ENCODE data around the gene EYA2. TPM values are rescaled to one million over a fixed set of nuclear protein-coding genes. Genes with fewer than 3 reads are reported as not detected.
A peak's percentile ranks its signal among the peaks of the same experiment; 100 is the strongest.

EYA2 gene
- total RNA-seq, 1 experiment from 2014 or later, result not detected

- no peak for TF ChIP-seq CTCF (IDR thresholded peaks at IDR 0.05; ENCODE audit: unreplicated experiment)
- POLR2A ChIA-PET, result interaction anchor here (0.9 kb wide), 1 partner anchor 14 kb away, joined by 3 read pairs; no protein-coding TSS in a partner anchor
- H3K27me3 Mint-ChIP-seq (ENCODE audit: insufficient read depth, unreplicated experiment), result no peaks in the 10 kb centered on the region
- BruUV-seq (replicated peaks), result no TSS peak
- no peak for DNase-seq (ENCODE audit: unreplicated experiment)
- no peak overlapping the region for H3K27ac Mint-ChIP-seq (ENCODE audit: low read depth, unreplicated experiment)
- no peaks in the 10 kb centered on the region for H3K4me1 Mint-ChIP-seq (ENCODE audit: insufficient read depth, unreplicated experiment)
- intact Hi-C loops (cut with micrococcal nuclease), result no loop called here
- H3K9me3 Mint-ChIP-seq (ENCODE audit: unreplicated experiment), result no peaks in the 10 kb centered on the region
- CTCF ChIA-PET, result interaction anchor here (0.7 to 1.4 kb wide), 2 partner anchors 16 to 376 kb away, joined by 3 read pairs; no protein-coding TSS in a partner anchor
- H3K4me3 Mint-ChIP-seq (ENCODE audit: unreplicated experiment), result no peak overlapping the region
- no peaks in the 10 kb centered on the region for H3K36me3 Mint-ChIP-seq (ENCODE audit: insufficient read depth, unreplicated experiment)
Observed at GRCh38 chr20:46937533-46938226, 43.0 kb downstream of the EYA2 start.

DNA sequence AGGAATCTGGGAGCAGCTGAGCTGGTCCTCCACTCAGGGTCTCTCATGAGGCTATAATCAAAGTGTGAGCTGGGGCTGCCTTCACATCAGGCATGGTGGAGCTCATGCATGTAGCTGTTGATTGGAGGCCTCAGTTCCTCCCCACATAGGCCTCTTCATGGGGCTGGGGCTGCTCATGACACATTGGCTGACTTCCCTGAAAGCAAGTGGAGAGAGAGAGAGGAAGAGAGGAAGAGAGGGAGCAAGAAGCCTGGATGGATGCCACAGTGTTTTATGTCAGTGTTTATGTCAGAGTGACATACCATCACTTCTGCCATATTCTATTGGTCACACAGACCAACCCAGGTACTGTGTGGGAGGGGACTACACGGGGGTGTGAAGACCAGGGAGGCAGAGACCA, 43.8 kb downstream of the EYA2 start:
- no peak for DNase-seq (ENCODE audit: unreplicated experiment)
- no peaks in the 10 kb centered on the region for H3K9me3 Mint-ChIP-seq (ENCODE audit: unreplicated experiment)
- H3K36me3 Mint-ChIP-seq (ENCODE audit: insufficient read depth, unreplicated experiment), result no peaks in the 10 kb centered on the region
- CTCF ChIA-PET, result interaction anchor here (1.4 kb wide), 1 partner anchor 15 kb away, joined by 3 read pairs; no protein-coding TSS in a partner anchor
- intact Hi-C loops (cut with micrococcal nuclease), result no loop called here
- no peak overlapping the region for H3K4me3 Mint-ChIP-seq (ENCODE audit: unreplicated experiment)
- no peak overlapping the region for H3K27ac Mint-ChIP-seq (ENCODE audit: low read depth, unreplicated experiment)
- POLR2A ChIA-PET, result no interaction called here
- BruUV-seq (replicated peaks), result no TSS peak
- no peaks in the 10 kb centered on the region for H3K27me3 Mint-ChIP-seq (ENCODE audit: insufficient read depth, unreplicated experiment)
- no peaks in the 10 kb centered on the region for H3K4me1 Mint-ChIP-seq (ENCODE audit: insufficient read depth, unreplicated experiment)
- TF ChIP-seq CTCF (IDR thresholded peaks at IDR 0.05; ENCODE audit: unreplicated experiment), result no peak

DNA sequence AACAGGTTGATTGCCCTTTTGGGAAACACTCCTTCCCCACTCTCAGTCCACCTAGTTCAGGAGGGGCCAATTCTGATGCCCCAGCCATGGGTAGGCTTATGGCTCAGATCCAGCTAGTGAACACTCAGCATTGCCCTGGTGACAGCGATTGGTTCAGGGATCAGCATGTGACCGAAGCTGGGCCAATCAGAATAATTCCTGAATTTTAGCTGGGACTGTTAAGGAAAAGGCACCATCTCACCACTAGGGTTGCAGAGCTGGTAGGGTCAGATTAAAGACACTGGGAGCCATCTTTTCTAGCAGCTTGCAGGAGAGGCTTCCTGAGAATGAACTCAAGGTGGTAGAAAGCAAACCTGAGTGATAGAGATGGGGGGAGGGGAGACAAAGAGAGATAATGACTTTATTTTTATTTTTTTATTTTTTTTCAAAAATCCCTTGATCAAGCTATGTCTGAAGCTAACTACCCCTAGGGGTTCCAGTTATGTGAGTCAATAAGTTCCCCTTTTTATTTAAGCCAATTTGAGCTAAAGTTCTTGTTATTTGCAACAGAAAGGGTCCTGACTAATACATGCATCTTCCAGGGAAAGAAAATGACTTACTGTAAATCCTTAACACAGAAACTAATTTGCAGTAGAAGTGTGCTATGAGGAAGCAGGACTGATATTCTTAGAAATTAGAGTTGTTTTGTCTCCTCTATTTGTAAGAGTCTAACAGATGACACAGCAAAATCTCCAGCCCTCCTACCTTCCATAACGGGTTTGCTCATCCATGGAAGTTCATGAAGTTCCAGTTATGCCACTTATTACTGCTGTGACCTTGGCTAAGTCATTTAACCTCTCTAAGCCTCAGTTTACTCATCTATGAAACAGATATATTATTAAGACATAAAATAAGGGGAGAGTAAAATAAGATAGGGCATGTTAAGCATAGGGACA, 44.7 kb downstream of the EYA2 start:
- Mint-ChIP-seq H3K27ac (ENCODE audit: low read depth, unreplicated experiment) (no peak overlapping the region), H3K36me3 (ENCODE audit: insufficient read depth, unreplicated experiment) (no peaks in the 10 kb centered on the region), H3K4me3 (ENCODE audit: unreplicated experiment) (no peak overlapping the region), H3K9me3 (ENCODE audit: unreplicated experiment) (no peaks in the 10 kb centered on the region), H3K4me1 (ENCODE audit: insufficient read depth, unreplicated experiment) (no peaks in the 10 kb centered on the region), H3K27me3 (ENCODE audit: insufficient read depth, unreplicated experiment) (no peaks in the 10 kb centered on the region)
- ChIA-PET CTCF (interaction anchor here (0.5 to 1.4 kb wide), 3 partner anchors 14 to 257 kb away, joined by 3 read pairs; no protein-coding TSS in a partner anchor), POLR2A (no interaction called here)
- TF ChIP-seq CTCF (IDR thresholded peaks at IDR 0.05; ENCODE audit: unreplicated experiment), result no peak
- peak; percentile 13 for DNase-seq (ENCODE audit: unreplicated experiment)
- no TSS peak for BruUV-seq (replicated peaks)
- intact Hi-C loops (cut with micrococcal nuclease), result no loop called here

- no peak for TF ChIP-seq CTCF (IDR thresholded peaks at IDR 0.05; ENCODE audit: unreplicated experiment)
- POLR2A ChIA-PET, result no interaction called here
- intact Hi-C loops (cut with micrococcal nuclease), result no loop called here
- no TSS peak for BruUV-seq (replicated peaks)
- CTCF ChIA-PET, result interaction anchor here (0.6 to 0.7 kb wide), 2 partner anchors 14 to 19 kb away, joined by 3 read pairs; no protein-coding TSS in a partner anchor
- no peak for DNase-seq (ENCODE audit: unreplicated experiment)
- H3K36me3 Mint-ChIP-seq (ENCODE audit: insufficient read depth, unreplicated experiment), result no peaks in the 10 kb centered on the region
- no peaks in the 10 kb centered on the region for H3K27me3 Mint-ChIP-seq (ENCODE audit: insufficient read depth, unreplicated experiment)
- no peak overlapping the region for H3K27ac Mint-ChIP-seq (ENCODE audit: low read depth, unreplicated experiment)
- no peak overlapping the region for H3K4me3 Mint-ChIP-seq (ENCODE audit: unreplicated experiment)
- H3K4me1 Mint-ChIP-seq (ENCODE audit: insufficient read depth, unreplicated experiment), result no peaks in the 10 kb centered on the region
- H3K9me3 Mint-ChIP-seq (ENCODE audit: unreplicated experiment), result no peaks in the 10 kb centered on the region
Observed at GRCh38 chr20:46940616-46941015, 46.0 kb downstream of the EYA2 start.

Measured in MCF 10A (cell line).